ENCODE measurements around the gene CCDC28B. TPM values are rescaled to one million over a fixed set of nuclear protein-coding genes. Genes with fewer than 3 reads are reported as not detected.

The CCDC28B gene
- total and polyA plus RNA-seq, 4 experiments from 2014 or later, result 4.2 to 8.6 (median 6.8) TPM

- peaks cover 30% of the 10 kb centered on the region for H3K4me1 ChIP-seq (ENCODE audit: insufficient read depth, low read length)
- peaks cover 0 to 3% (median 0%) of the 10 kb centered on the region in 8 donors for H3K9me3 Mint-ChIP-seq
- H3K27ac Mint-ChIP-seq, result peak overlapping the region; percentile 86 to 100 (median 99)
- no peaks in the 10 kb centered on the region for H3K9me3 ChIP-seq (ENCODE audit: control insufficient read depth in 1 of 2, low read length in 2 of 2)
- H3K4me1 Mint-ChIP-seq, result peaks cover 27 to 61% (median 37%) of the 10 kb centered on the region in 4 donors
- H3K27me3 ChIP-seq (ENCODE audit: insufficient read depth, low read length), result no peaks in the 10 kb centered on the region
- H3K36me3 Mint-ChIP-seq, result peaks cover 31 to 58% of the 10 kb centered on the region in 2 donors
- CTCF ChIA-PET (ENCODE audit: partially characterized antibody), result interaction anchor here (1.5 to 2.4 kb wide), 4 partner anchors 9 to 25 kb away, joined by 4 to 23 read pairs (median 6); no protein-coding TSS in a partner anchor
- intact Hi-C loops (cut with micrococcal nuclease), result no loop called here
- no peak overlapping the region for H3K4me3 ChIP-seq (ENCODE audit: low read length in 2 of 2)
- peaks cover 37% of the 10 kb centered on the region for H3K36me3 ChIP-seq (ENCODE audit: insufficient read depth, low read length)
- H3K27me3 Mint-ChIP-seq, result no peaks in the 10 kb centered on the region
- POLR2A ChIA-PET (ENCODE audit: partially characterized antibody), result interaction anchor here (0.8 to 4.1 kb wide), 6 partner anchors 16 to 44 kb away, joined by 3 to 24 read pairs (median 4); partner anchors contain the start of gene LCK
- peak overlapping the region; percentile 99 for H3K27ac ChIP-seq (ENCODE audit: low read depth, low read length)
- H3K4me3 Mint-ChIP-seq, result peak overlapping the region; percentile 66 to 97 (median 73)
- DNase-seq, result no peak
Observed at GRCh38 chr1:32224285-32224684, 23.9 kb downstream of the CCDC28B start.

- Histone ChIP-seq H3K4me3 (ENCODE audit: low read length in 2 of 2) (no peak overlapping the region), H3K27me3 (ENCODE audit: insufficient read depth, low read length) (no peaks in the 10 kb centered on the region), H3K4me1 (ENCODE audit: insufficient read depth, low read length) (peaks cover 6% of the 10 kb centered on the region), H3K27ac (ENCODE audit: low read depth, low read length) (no peak overlapping the region), H3K36me3 (ENCODE audit: insufficient read depth, low read length) (peaks cover 56% of the 10 kb centered on the region), H3K9me3 (ENCODE audit: control insufficient read depth in 1 of 2, low read length in 2 of 2) (no peaks in the 10 kb centered on the region)
- no peaks in the 10 kb centered on the region for H3K27me3 Mint-ChIP-seq
- no peak for DNase-seq
- H3K4me1 Mint-ChIP-seq, result peaks cover 7 to 16% (median 12%) of the 10 kb centered on the region in 4 donors
- POLR2A ChIA-PET (ENCODE audit: partially characterized antibody), result interaction anchor here (1.2 to 5.7 kb wide), 4 partner anchors 12 to 107 kb away, joined by 3 to 22 read pairs (median 4); partner anchors contain the start of genes LCK and MARCKSL1
- no peak overlapping the region for H3K4me3 Mint-ChIP-seq
- H3K27ac Mint-ChIP-seq, result peak overlapping the region in 1 of 7 donors; percentile 6
- CTCF ChIA-PET (ENCODE audit: partially characterized antibody), result interaction anchor here (0.6 to 2.9 kb wide), 4 partner anchors 12 to 33 kb away, joined by 3 to 9 read pairs (median 4); no protein-coding TSS in a partner anchor
- peaks cover 0 to 3% (median 0%) of the 10 kb centered on the region in 8 donors for H3K9me3 Mint-ChIP-seq
- peaks cover 31 to 44% of the 10 kb centered on the region in 2 donors for H3K36me3 Mint-ChIP-seq
- intact Hi-C loops (cut with micrococcal nuclease), result no loop called here
Observed at GRCh38 chr1:32228771-32229170, 28.4 kb downstream of the CCDC28B start.

- DNase-seq, result no peak
- Histone ChIP-seq H3K36me3 (ENCODE audit: insufficient read depth, low read length) (peaks cover 41% of the 10 kb centered on the region), H3K27ac (ENCODE audit: low read depth, low read length) (no peak overlapping the region), H3K4me3 (ENCODE audit: low read length in 2 of 2) (no peak overlapping the region), H3K9me3 (ENCODE audit: control insufficient read depth in 1 of 2, low read length in 2 of 2) (no peaks in the 10 kb centered on the region), H3K4me1 (ENCODE audit: insufficient read depth, low read length) (no peaks in the 10 kb centered on the region), H3K27me3 (ENCODE audit: insufficient read depth, low read length) (no peaks in the 10 kb centered on the region)
- H3K9me3 Mint-ChIP-seq, result no peaks in the 10 kb centered on the region
- CTCF ChIA-PET (ENCODE audit: partially characterized antibody), result interaction anchor here (0.9 to 2.9 kb wide), 4 partner anchors 9 to 123 kb away, joined by 4 to 16 read pairs (median 7); no protein-coding TSS in a partner anchor
- H3K27ac Mint-ChIP-seq, result peak overlapping the region in 1 of 7 donors; percentile 35
- intact Hi-C loops (cut with micrococcal nuclease), result no loop called here
- H3K27me3 Mint-ChIP-seq, result no peaks in the 10 kb centered on the region
- POLR2A ChIA-PET (ENCODE audit: partially characterized antibody), result interaction anchor here (1.4 to 2.0 kb wide), 2 partner anchors 16 to 18 kb away, joined by 3 to 5 read pairs; partner anchors contain the start of gene LCK
- peak overlapping the region in 1 of 8 donors; percentile 48 for H3K4me3 Mint-ChIP-seq
- peaks cover 19 to 30% of the 10 kb centered on the region in 2 donors for H3K36me3 Mint-ChIP-seq
- H3K4me1 Mint-ChIP-seq, result peaks cover 0 to 5% (median 4%) of the 10 kb centered on the region in 4 donors
Observed at GRCh38 chr1:32231843-32232432, 31.5 kb downstream of the CCDC28B start.

GRCh38 chr1:32232558-32233304 lies 32.3 kb downstream of the CCDC28B start:
- Mint-ChIP-seq H3K27ac (peak overlapping the region in 3 of 7 donors; percentile 9 to 79 (median 72)), H3K4me3 (no peak overlapping the region), H3K4me1 (peaks cover 0 to 3% (median 2%) of the 10 kb centered on the region in 4 donors), H3K9me3 (no peaks in the 10 kb centered on the region), H3K36me3 (peaks cover 14 to 24% of the 10 kb centered on the region in 2 donors), H3K27me3 (no peaks in the 10 kb centered on the region)
- POLR2A ChIA-PET (ENCODE audit: partially characterized antibody), result interaction anchor here (1.4 to 2.0 kb wide), 2 partner anchors 17 to 18 kb away, joined by 3 to 5 read pairs; partner anchors contain the start of gene LCK
- DNase-seq, result no peak
- H3K27me3 ChIP-seq (ENCODE audit: insufficient read depth, low read length), result no peaks in the 10 kb centered on the region
- CTCF ChIA-PET (ENCODE audit: partially characterized antibody), result interaction anchor here (2.7 to 2.9 kb wide), 2 partner anchors 16 to 17 kb away, joined by 10 to 16 read pairs; no protein-coding TSS in a partner anchor
- peaks cover 35% of the 10 kb centered on the region for H3K36me3 ChIP-seq (ENCODE audit: insufficient read depth, low read length)
- no peak overlapping the region for H3K27ac ChIP-seq (ENCODE audit: low read depth, low read length)
- intact Hi-C loops (cut with micrococcal nuclease), result no loop called here
- H3K4me1 ChIP-seq (ENCODE audit: insufficient read depth, low read length), result no peaks in the 10 kb centered on the region
- H3K9me3 ChIP-seq (ENCODE audit: control insufficient read depth in 1 of 2, low read length in 2 of 2), result no peaks in the 10 kb centered on the region
- no peak overlapping the region for H3K4me3 ChIP-seq (ENCODE audit: low read length in 2 of 2)

GRCh38 chr1:32234792-32235191 lies 34.4 kb downstream of the CCDC28B start:
- CTCF ChIA-PET (ENCODE audit: partially characterized antibody), result interaction anchor here (1.0 to 2.2 kb wide), 2 partner anchors 14 to 20 kb away, joined by 4 to 14 read pairs; no protein-coding TSS in a partner anchor
- intact Hi-C loops (cut with micrococcal nuclease), result no loop called here
- POLR2A ChIA-PET (ENCODE audit: partially characterized antibody), result interaction anchor here (1.5 kb wide), 1 partner anchor 57 kb away, joined by 4 read pairs; the partner anchor contains the start of gene HDAC1
- Histone ChIP-seq H3K4me1 (ENCODE audit: insufficient read depth, low read length) (peaks cover 1% of the 10 kb centered on the region), H3K36me3 (ENCODE audit: insufficient read depth, low read length) (peaks cover 18% of the 10 kb centered on the region), H3K4me3 (ENCODE audit: low read length in 2 of 2) (no peak overlapping the region), H3K27me3 (ENCODE audit: insufficient read depth, low read length) (no peaks in the 10 kb centered on the region), H3K27ac (ENCODE audit: low read depth, low read length) (no peak overlapping the region), H3K9me3 (ENCODE audit: control insufficient read depth in 1 of 2, low read length in 2 of 2) (no peaks in the 10 kb centered on the region)
- Mint-ChIP-seq H3K27me3 (no peaks in the 10 kb centered on the region), H3K4me1 (peaks cover 0 to 6% (median 3%) of the 10 kb centered on the region in 4 donors), H3K27ac (no peak overlapping the region), H3K36me3 (peaks cover 0 to 9% of the 10 kb centered on the region in 2 donors), H3K4me3 (no peak overlapping the region), H3K9me3 (no peaks in the 10 kb centered on the region)
- no peak for DNase-seq

GRCh38 chr1:32239337-32239736 lies 38.9 kb downstream of the CCDC28B start:
- Mint-ChIP-seq H3K36me3 (no peaks in the 10 kb centered on the region), H3K27ac (peak overlapping the region in 4 of 7 donors; percentile 1 to 42 (median 12)), H3K4me1 (peaks cover 0 to 35% (median 15%) of the 10 kb centered on the region in 4 donors), H3K4me3 (peak overlapping the region; percentile 73 to 93 (median 88)), H3K27me3 (no peaks in the 10 kb centered on the region), H3K9me3 (no peaks in the 10 kb centered on the region)
- peaks cover 14% of the 10 kb centered on the region for H3K4me1 ChIP-seq (ENCODE audit: insufficient read depth, low read length)
- CTCF ChIA-PET (ENCODE audit: partially characterized antibody), result interaction anchor here (0.8 to 7.4 kb wide), 11 partner anchors 11 to 133 kb away, joined by 3 to 151 read pairs (median 11); partner anchors contain the start of genes HDAC1 and LCK
- no peaks in the 10 kb centered on the region for H3K36me3 ChIP-seq (ENCODE audit: insufficient read depth, low read length)
- no peak overlapping the region for H3K4me3 ChIP-seq (ENCODE audit: low read length in 2 of 2)
- no peaks in the 10 kb centered on the region for H3K9me3 ChIP-seq (ENCODE audit: control insufficient read depth in 1 of 2, low read length in 2 of 2)
- no peaks in the 10 kb centered on the region for H3K27me3 ChIP-seq (ENCODE audit: insufficient read depth, low read length)
- no peak for DNase-seq
- no peak overlapping the region for H3K27ac ChIP-seq (ENCODE audit: low read depth, low read length)
- POLR2A ChIA-PET (ENCODE audit: partially characterized antibody), result interaction anchor here (0.9 to 26.9 kb wide), 11 partner anchors 12 to 155 kb away, joined by 4 to 819 read pairs (median 11); partner anchors contain the start of genes BSDC1, CCDC28B, EIF3I and FAM167B
- intact Hi-C loops (cut with micrococcal nuclease), result no loop called here

Measured in CD4-positive, alpha-beta memory T cell (primary cell).